HEK293T (cell line): ENCODE measurements around the gene WIPF3.

Experiments used
- ELF4 ChIP-seq: fragments of 450-650 bp; IDR thresholded peaks from 2 replicates; pipeline ENCODE4 v1.6.1; 2017; ENCODE audit warnings: antibody characterized with exemption
- FOXA1 ChIP-seq: fragments of 450-650 bp; IDR thresholded peaks from 2 replicates; pipeline ENCODE4 v1.6.1; 2016; ENCODE audit warnings: mild to moderate bottlenecking
- FOXK2 ChIP-seq: fragments of 450-650 bp; IDR thresholded peaks from 2 replicates; pipeline ENCODE4 v1.6.1; 2016; ENCODE audit warnings: mild to moderate bottlenecking
- PKNOX1 ChIP-seq: fragments of 450-650 bp; IDR thresholded peaks from 2 replicates; pipeline ENCODE4 v1.6.1; 2016
- SP1 ChIP-seq: fragments of 450-650 bp; IDR thresholded peaks from 2 replicates; pipeline ENCODE4 v1.6.1; 2017

- TF ChIP-seq ELF4 (no peak), PKNOX1 (peak; percentile 25; the same call in 1 of the 2 replicates), SP1 (no peak), FOXK2 (no peak), FOXA1 (no peak)
These were observed 115.2 kb downstream of the WIPF3 start for GRCh38 chr7:29921404-29922010.
